ENCODE results near the gene BEST4. TPM values are rescaled to one million over a fixed set of nuclear protein-coding genes. Genes with fewer than 3 reads are reported as not detected.
A peak's percentile ranks its signal among the peaks of the same experiment; 100 is the strongest.

Gene BEST4
- total RNA-seq, 1 experiment from 2014 or later = not detected

- peaks cover 49% of the 10 kb centered on the region for H3K4me1 ChIP-seq (ENCODE audit: insufficient read depth, low read length)
- no peak overlapping the region for H2AFZ ChIP-seq (ENCODE audit: low read length)
- DNase-seq (peak; percentile 16), ATAC-seq (no peak)
- no peaks in the 10 kb centered on the region for H4K20me1 ChIP-seq (ENCODE audit: low read length)
- H3F3A ChIP-seq (ENCODE audit: low read length, unreplicated experiment) = peaks cover 5% of the 10 kb centered on the region
- H3K9ac ChIP-seq (ENCODE audit: low read length) = no peak overlapping the region
- intact Hi-C loops (cut with micrococcal nuclease) = no loop called here
- no TSS peak for BruUV-seq (replicated peaks)
- H3K9me3 ChIP-seq (ENCODE audit: low read length) = no peaks in the 10 kb centered on the region
- ChIA-PET POLR2A (ENCODE audit: unreplicated experiment) (no interaction called here), CTCF (no interaction called here)
- H3K9me2 ChIP-seq (replicated peaks; ENCODE audit: low read length) = no peaks in the 10 kb centered on the region
- H3K27me3 ChIP-seq (ENCODE audit: low read length) = no peaks in the 10 kb centered on the region
- peaks cover 3% of the 10 kb centered on the region; the same call in 1 of the 2 replicates for H3K36me3 ChIP-seq (ENCODE audit: low read depth, low read length)
- TF ChIP-seq EZH2 (IDR thresholded peaks at IDR 0.05; ENCODE audit: low read length, unreplicated experiment) = no peak
- TF ChIP-seq EZH2phosphoT487 (IDR thresholded peaks at IDR 0.05; ENCODE audit: borderline replicate concordance, low read length) = no peak
- TF ChIP-seq CTCF (conservative IDR thresholded peaks at IDR 0.05; ENCODE audit: low read depth, low read length) = no peak
- no peak overlapping the region for H3K4me2 ChIP-seq (ENCODE audit: low read length)
- H3K27ac ChIP-seq (ENCODE audit: low read length) = no peak overlapping the region
- no peaks in the 10 kb centered on the region for H3K79me2 ChIP-seq (ENCODE audit: low read length)
- no peak overlapping the region for H3K4me3 ChIP-seq (ENCODE audit: low read length)
Measured at GRCh38 chr1:44810101-44810761, 22.3 kb upstream of the BEST4 start.

DNA sequence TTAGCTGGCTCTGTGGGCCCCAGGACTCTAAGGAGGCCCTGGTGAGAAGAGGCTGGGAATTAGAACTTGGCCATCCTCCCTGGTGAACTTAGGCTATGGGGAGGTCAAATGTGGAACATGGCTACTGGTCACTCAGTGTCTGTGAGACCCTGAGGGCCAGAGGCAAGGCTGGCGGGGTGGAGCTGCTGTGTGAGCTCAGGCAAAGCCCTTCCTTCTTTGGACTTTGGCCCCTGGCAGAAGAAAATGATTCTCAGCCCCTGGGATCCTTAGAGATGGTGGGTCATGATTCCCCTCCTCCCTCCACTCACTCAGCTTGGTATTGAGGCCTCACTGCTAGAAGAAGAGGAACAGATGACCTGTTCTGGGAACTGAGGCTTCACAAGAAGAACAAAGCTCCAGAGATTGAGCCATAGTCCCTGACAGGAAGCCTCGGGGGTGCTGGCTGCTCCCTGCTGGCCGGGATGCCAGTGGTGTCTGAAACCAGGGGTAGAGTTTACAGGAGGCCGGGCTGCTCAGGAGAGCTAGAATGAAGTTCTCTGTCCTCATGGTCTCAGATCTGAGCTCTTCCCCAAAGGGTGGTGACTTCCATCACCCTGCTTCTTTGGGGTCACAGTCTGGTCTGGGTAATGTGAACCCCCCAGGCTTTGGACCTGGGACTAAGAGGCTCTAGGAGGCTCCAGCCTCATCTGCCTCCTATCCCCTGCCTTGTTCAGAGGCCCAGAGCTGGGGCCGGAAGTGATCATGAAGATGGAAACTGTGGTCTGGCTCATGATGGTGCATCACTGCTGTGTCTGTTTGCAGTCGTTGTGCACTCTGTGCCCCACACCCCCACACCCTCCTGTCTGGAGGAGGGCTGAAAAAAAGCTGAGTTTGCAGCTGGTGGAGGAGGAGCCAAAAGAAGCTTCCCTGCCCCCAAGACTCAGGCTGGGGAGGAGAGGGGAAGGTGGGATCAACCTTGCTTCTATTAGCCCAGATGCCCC lies 21.3 kb upstream of the BEST4 start:
- no peaks in the 10 kb centered on the region for H3K9me3 ChIP-seq (ENCODE audit: low read length)
- no peaks in the 10 kb centered on the region for H3K79me2 ChIP-seq (ENCODE audit: low read length)
- ChIA-PET POLR2A (ENCODE audit: unreplicated experiment) (interaction anchor here (1.0 kb wide), 1 partner anchor 9 kb away, joined by 3 read pairs; no protein-coding TSS in a partner anchor), CTCF (interaction anchor here (0.6 kb wide), 1 partner anchor 9 kb away, joined by 4 read pairs; the partner anchor contains the start of gene PLK3)
- peaks cover 3% of the 10 kb centered on the region; the same call in 1 of the 2 replicates for H3K36me3 ChIP-seq (ENCODE audit: low read depth, low read length)
- H3K4me1 ChIP-seq (ENCODE audit: insufficient read depth, low read length) = peaks cover 44% of the 10 kb centered on the region
- no peak for DNase-seq
- H3K9ac ChIP-seq (ENCODE audit: low read length) = peak overlapping the region; percentile 87; the same call in 1 of the 2 replicates
- H3F3A ChIP-seq (ENCODE audit: low read length, unreplicated experiment) = peaks cover 5% of the 10 kb centered on the region
- no peak for ATAC-seq
- intact Hi-C loops (cut with micrococcal nuclease) = no loop called here
- no peaks in the 10 kb centered on the region for H3K27me3 ChIP-seq (ENCODE audit: low read length)
- peak overlapping the region; percentile 98 for H3K27ac ChIP-seq (ENCODE audit: low read length)
- no peak overlapping the region for H3K4me2 ChIP-seq (ENCODE audit: low read length)
- H3K9me2 ChIP-seq (replicated peaks; ENCODE audit: low read length) = no peaks in the 10 kb centered on the region
- TF ChIP-seq CTCF (conservative IDR thresholded peaks at IDR 0.05; ENCODE audit: low read depth, low read length) (no peak), EZH2 (IDR thresholded peaks at IDR 0.05; ENCODE audit: low read length, unreplicated experiment) (no peak), EZH2phosphoT487 (IDR thresholded peaks at IDR 0.05; ENCODE audit: borderline replicate concordance, low read length) (no peak)
- BruUV-seq (replicated peaks) = no TSS peak
- no peak overlapping the region for H3K4me3 ChIP-seq (ENCODE audit: low read length)
- H2AFZ ChIP-seq (ENCODE audit: low read length) = no peak overlapping the region
- H4K20me1 ChIP-seq (ENCODE audit: low read length) = no peaks in the 10 kb centered on the region
